ENCODE data around the gene CMIP. TPM values are rescaled to one million over a fixed set of nuclear protein-coding genes. Genes with fewer than 3 reads are reported as not detected.
A peak's percentile ranks its signal among the peaks of the same experiment; 100 is the strongest.

The CMIP gene
- total RNA-seq, 3 donors from 2014 or later, result 73.3 to 127 (median 79.8) TPM

DNA sequence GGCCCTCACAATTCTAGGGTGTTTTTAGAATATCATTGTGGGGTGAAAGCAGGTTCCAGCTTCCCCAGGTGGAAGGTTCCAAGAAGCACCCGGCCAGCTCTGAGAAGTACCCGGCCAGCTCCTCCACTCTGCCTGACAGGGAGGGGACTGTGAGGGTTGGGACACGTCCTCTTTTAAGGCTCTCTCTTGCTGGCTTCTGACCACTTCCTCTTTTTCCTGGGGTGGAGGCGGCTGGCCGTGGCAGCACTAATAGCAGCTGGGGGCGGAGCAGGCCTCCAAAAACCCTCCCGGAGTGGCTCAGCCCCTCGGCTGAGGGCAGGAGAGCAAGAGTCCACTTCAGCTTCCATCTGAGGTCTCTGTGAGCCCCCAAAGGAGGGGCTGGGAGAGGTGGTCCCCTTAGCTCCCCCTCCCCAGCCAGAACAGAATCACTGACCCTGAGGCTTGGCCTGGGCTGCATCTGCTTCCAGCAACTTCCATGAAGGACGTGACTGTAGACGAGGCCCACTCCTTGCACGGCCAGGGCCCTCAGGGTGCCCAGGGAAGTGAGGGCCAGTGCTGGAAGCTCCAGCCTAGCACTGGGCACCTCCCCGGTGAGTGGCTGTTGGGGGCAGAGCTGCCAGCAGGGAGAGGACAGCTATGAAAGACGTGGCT, 307.7 kb downstream of the CMIP start:
- DNase-seq, result peak; percentile 52 to 84 (median 61)
- intact Hi-C loops (cut with DNase I, micrococcal nuclease), result no loop called here
- H3K36me3 ChIP-seq (ENCODE audit: low read depth), result no peaks in the 10 kb centered on the region
- H3K4me1 ChIP-seq (ENCODE audit: low read depth), result no peaks in the 10 kb centered on the region
- H3K9me3 ChIP-seq, result no peaks in the 10 kb centered on the region
- TF ChIP-seq, protein P1, sequence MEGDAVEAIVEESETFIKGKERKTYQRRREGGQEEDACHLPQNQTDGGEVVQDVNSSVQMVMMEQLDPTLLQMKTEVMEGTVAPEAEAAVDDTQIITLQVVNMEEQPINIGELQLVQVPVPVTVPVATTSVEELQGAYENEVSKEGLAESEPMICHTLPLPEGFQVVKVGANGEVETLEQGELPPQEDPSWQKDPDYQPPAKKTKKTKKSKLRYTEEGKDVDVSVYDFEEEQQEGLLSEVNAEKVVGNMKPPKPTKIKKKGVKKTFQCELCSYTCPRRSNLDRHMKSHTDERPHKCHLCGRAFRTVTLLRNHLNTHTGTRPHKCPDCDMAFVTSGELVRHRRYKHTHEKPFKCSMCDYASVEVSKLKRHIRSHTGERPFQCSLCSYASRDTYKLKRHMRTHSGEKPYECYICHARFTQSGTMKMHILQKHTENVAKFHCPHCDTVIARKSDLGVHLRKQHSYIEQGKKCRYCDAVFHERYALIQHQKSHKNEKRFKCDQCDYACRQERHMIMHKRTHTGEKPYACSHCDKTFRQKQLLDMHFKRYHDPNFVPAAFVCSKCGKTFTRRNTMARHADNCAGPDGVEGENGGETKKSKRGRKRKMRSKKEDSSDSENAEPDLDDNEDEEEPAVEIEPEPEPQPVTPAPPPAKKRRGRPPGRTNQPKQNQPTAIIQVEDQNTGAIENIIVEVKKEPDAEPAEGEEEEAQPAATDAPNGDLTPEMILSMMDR (IDR thresholded peaks at IDR 0.05), result no peak
- ATAC-seq, result peak; percentile 90
- H3K4me3 ChIP-seq, result no peak overlapping the region

DNA sequence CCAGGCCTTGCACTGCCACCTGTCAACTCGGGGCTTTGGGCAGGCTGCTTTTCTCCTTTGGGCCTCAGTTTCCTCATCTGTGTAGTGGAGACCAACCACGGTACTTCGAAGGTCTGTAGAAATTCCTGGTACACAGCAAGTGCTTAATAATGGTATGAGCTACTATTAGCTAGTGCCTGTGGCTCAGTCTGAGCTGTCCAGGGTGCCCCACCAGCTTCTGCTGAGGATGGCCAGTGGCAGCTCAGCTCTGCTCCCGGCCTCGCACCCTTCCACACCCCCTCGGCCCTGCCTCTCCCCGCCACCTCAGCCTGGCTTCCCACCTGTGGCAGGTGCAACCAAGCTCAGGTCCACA, 308.2 kb downstream of the CMIP start:
- H3K9me3 ChIP-seq, result no peaks in the 10 kb centered on the region
- no peak overlapping the region for H3K4me3 ChIP-seq
- ATAC-seq (peak; percentile 16), DNase-seq (no peak)
- TF ChIP-seq, protein P1 (IDR thresholded peaks at IDR 0.05), result no peak
- no peaks in the 10 kb centered on the region for H3K36me3 ChIP-seq (ENCODE audit: low read depth)
- intact Hi-C loops (cut with DNase I, micrococcal nuclease), result no loop called here
- H3K4me1 ChIP-seq (ENCODE audit: low read depth), result no peaks in the 10 kb centered on the region

DNA sequence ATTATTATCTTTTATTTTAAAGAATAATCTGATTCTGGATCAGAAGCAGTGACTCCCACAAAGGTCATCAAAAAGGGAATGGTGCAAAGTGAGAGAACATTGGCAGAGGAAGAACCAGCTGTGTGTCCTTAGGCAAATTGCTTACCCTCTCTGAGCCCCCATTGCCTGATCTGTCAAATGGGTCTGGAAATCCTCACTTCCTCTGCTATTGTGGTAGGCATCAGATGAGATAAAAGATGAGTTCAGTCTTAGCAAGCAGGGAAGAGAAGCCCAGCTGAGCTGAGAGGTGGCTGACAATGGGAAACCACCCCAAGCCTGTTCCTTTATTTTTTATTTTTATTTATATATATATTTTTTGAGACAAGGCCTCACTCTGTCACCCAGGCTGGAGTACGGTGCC, 310.2 kb downstream of the CMIP start:
- DNase-seq, result no peak

DNA sequence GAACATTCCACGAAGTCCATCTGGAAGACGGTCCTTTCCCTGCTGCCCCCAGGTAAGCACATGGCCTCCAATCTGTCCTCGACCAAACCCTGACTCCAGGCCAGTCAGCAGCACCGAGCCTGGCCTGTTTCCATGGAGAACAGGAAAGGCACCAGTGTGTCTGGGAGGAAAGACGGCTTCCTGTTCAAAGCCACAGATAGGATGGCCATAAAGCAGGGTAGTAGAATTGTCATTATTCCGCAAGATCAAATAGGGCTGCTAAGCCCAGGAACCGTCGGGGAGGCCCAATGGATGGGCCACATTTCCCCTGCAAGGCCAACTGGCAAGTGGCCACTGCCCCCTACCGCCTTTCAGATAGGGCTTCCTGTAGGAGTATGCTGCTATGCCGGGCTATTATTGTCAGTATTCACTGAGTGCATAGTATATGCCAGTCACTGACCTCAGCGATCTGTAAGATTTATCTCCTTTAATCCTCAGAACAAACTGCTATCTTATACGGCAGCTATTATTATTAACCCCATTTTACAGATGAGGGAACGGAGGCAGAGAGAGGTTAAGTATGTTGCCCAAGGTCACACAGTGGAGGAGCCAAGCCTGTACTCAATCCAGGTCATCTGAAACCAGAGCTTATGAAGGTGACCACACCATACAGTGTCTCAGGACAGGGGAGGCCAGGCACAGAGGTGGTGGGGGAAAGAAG, 311.5 kb downstream of the CMIP start:
- Histone ChIP-seq H3K9me3 (no peaks in the 10 kb centered on the region), H3K4me1 (ENCODE audit: low read depth) (no peaks in the 10 kb centered on the region), H3K36me3 (ENCODE audit: low read depth) (no peaks in the 10 kb centered on the region), H3K4me3 (no peak overlapping the region)
- ATAC-seq (no peak), DNase-seq (no peak)
- TF ChIP-seq, protein P1 (IDR thresholded peaks at IDR 0.05), result no peak
- intact Hi-C loops (cut with DNase I, micrococcal nuclease), result no loop called here

More for the DNA sequence above, 310.2 kb downstream of the CMIP start:
- Histone ChIP-seq H3K9me3 (no peaks in the 10 kb centered on the region), H3K4me1 (ENCODE audit: low read depth) (no peaks in the 10 kb centered on the region), H3K36me3 (ENCODE audit: low read depth) (no peaks in the 10 kb centered on the region), H3K4me3 (no peak overlapping the region)
- no peak for ATAC-seq
- TF ChIP-seq, protein P1 (IDR thresholded peaks at IDR 0.05), result no peak
- intact Hi-C loops (cut with DNase I, micrococcal nuclease), result no loop called here

DNA sequence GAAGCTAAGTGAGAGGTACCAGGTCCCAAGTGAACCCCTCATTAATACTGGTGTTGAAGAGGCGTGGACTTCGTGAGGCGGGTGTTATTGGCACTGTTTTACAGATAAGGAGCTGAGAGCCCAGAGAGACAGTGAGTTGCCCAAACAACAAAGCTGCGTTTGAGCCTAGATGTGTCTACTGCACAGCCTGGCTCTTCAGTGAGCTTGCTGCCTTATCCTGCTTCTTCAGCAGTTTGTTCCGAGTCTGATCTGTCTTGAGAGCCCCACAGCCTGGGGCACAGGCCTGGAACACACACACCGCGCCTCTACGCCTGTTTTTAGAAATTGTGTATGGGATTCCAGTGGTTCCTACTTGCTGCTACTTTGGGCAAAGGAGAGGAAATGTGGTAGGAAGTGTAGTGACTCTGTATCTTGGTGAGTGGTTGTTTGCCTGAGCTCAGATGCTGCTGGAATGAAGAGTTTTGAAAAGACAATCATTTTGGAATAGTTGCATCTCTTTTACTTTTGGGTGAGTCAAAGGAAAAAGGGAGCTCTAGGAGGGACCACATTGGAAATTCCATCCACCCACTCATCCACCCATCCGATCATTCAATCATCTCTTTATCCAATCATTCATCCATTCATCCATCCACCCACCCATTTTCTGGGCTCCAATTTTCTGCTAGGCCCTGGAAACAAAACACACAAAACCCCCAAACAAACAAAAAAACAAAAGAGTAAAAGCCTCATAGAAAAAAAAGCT, 312.2 kb downstream of the CMIP start:
- intact Hi-C loops (cut with DNase I, micrococcal nuclease), result no loop called here
- ATAC-seq, result no peak

More for the DNA sequence above, 312.2 kb downstream of the CMIP start:
- no peaks in the 10 kb centered on the region for H3K36me3 ChIP-seq (ENCODE audit: low read depth)
- H3K4me3 ChIP-seq, result no peak overlapping the region
- no peaks in the 10 kb centered on the region for H3K9me3 ChIP-seq
- H3K4me1 ChIP-seq (ENCODE audit: low read depth), result no peaks in the 10 kb centered on the region
- TF ChIP-seq, protein P1 (IDR thresholded peaks at IDR 0.05), result no peak
- DNase-seq, result no peak

Measured in mucosa of descending colon (tissue), 3 donors.